ENCODE results near the gene STUB1.

DNA sequence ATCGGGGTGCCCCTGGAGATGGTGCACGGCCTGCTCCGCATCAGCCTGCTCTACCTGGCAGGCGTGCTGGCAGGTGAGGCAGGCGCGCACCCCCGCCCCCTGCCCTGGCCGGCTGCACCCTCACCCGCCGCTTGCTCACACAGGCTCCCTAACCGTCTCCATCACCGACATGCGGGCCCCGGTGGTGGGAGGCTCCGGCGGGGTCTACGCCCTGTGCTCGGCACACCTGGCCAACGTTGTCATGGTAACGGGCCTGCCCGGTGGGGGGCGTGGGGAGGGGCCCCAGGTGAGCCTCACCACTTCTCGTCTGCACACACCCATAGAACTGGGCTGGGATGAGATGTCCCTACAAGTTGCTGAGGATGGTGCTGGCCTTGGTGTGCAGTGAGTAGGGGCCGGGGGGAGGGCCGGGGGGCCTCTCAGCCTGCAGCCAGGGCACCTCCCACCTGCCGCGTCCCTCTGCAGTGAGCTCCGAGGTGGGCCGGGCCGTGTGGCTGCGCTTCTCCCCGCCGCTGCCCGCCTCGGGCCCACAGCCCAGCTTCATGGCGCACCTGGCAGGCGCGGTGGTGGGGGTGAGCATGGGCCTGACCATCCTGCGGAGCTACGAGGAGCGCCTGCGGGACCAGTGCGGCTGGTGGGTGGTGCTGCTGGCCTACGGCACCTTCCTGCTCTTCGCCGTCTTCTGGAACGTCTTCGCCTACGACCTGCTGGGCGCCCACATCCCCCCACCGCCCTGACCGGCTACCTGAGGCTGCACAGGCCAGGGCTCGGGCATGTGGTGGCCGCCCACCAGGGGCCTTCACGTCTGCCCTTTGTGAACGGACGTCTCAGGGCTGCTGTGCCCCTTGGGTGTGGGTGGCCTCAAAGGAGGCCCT, 2.7 kb upstream of the STUB1 start:
- no peak for TF ChIP-seq EZH2 (IDR thresholded peaks at IDR 0.05; ENCODE audit: borderline replicate concordance, insufficient read depth, low read depth, low read length, poor library complexity, severe bottlenecking)
- TF ChIP-seq, protein P1, sequence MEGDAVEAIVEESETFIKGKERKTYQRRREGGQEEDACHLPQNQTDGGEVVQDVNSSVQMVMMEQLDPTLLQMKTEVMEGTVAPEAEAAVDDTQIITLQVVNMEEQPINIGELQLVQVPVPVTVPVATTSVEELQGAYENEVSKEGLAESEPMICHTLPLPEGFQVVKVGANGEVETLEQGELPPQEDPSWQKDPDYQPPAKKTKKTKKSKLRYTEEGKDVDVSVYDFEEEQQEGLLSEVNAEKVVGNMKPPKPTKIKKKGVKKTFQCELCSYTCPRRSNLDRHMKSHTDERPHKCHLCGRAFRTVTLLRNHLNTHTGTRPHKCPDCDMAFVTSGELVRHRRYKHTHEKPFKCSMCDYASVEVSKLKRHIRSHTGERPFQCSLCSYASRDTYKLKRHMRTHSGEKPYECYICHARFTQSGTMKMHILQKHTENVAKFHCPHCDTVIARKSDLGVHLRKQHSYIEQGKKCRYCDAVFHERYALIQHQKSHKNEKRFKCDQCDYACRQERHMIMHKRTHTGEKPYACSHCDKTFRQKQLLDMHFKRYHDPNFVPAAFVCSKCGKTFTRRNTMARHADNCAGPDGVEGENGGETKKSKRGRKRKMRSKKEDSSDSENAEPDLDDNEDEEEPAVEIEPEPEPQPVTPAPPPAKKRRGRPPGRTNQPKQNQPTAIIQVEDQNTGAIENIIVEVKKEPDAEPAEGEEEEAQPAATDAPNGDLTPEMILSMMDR (IDR thresholded peaks at IDR 0.05) = no peak

Measured in B cell (primary cell).